Motor neuron (in vitro differentiated cells): ENCODE data around the gene ITPK1. TPM values are rescaled to one million over a fixed set of nuclear protein-coding genes. Genes with fewer than 3 reads are reported as not detected.
"Not testable (repeated sequence)": the region's sequence is repeated elsewhere in the genome, so short reads cannot be mapped to it uniquely, and the experiment has no call there.

ENCODE experiments used
- ATAC-seq, 8 experiments: fragments of 200-7000 bp; cut with Tn5 transposase; replicated peaks in 6 of 8; 2 replicates each; pipeline ENCODE4 v1.8.0; 2021; ENCODE audit warnings: mild to moderate bottlenecking in 8 of 8, moderate library complexity in 8 of 8
- H3K27ac ChIP-seq, 2 donors: fragments of 250-450 bp; sonication (Bioruptor Pico); 2 replicates each; pipeline ENCODE4 v1.9.0; 2021; ENCODE audit warnings: antibody characterized with exemption in 2 of 2, mild to moderate bottlenecking in 2 of 2, moderate library complexity in 1 of 2
- H3K4me1 ChIP-seq, 2 donors: fragments of 250-450 bp; sonication (Bioruptor Pico); replicated peaks in 1 of 2; 2 replicates each; pipeline ENCODE4 v1.6.1; 2021; ENCODE audit warnings: antibody characterized with exemption in 2 of 2, mild to moderate bottlenecking in 2 of 2, moderate library complexity in 1 of 2
- H3K4me3 ChIP-seq, 5 donors: fragments of 250-450 bp; sonication (Bioruptor Pico); 2 replicates each; pipeline ENCODE4 v1.9.0; 2021; ENCODE audit warnings: antibody characterized with exemption in 5 of 5, mild to moderate bottlenecking in 5 of 5, moderate library complexity in 4 of 5
- WGBS, 10 experiments: fragments of 450-650 bp; shearing (Covaris generic); methylation state at CpG; one replicate each; pipeline ENCODE4 v1.0.0; 2022; 5-methylcytosine and 5-hydroxymethylcytosine counted together
- in situ Hi-C, 9 experiments: fragments of 400-800 bp; cut with MboI; loops; one replicate each; pipeline ENCODE4 v1.15.0; 2021; ENCODE audit warnings: low sequenced_read_pairs in 9 of 9, low pct_unique_long_range_greater_than_20kb in 2 of 9; ENCODE audit not compliant: unreplicated experiment in 9 of 9
- total RNA-seq, 8 experiments: library from RNA; unstranded; fragments of 300-600 nt; gene quantifications; 2 replicates each; pipeline versions ENCODE4 v1.2.3 to v1.2.4, GENCODE V29; 2022

The ITPK1 gene
- 10 to 100 TPM; 16.2 to 37.3 (median 22.4) TPM for total RNA-seq

GRCh38 chr14:93115821-93116675, at the start of gene ITPK1:
Gene ITPK1, minus strand, starts transcription at chr14:93115925. Its CDS starts 762 bp downstream, at chr14:93115163.
- H3K4me1 ChIP-seq, result peaks cover 14 to 22% of the 10 kb centered on the region in 2 donors
- peak; percentile 50 to 73 (median 68) for ATAC-seq
- in situ Hi-C loops, result loop anchor here in 4 of 9 experiments (25.0 kb wide), 2 partner anchors 129 to 154 kb away; no protein-coding TSS in a partner anchor
- whole genome bisulfite sequencing, 10 experiments, result 0 to 17% (median 0%) methylated on average over 1 to 6 of the region's 77 CpGs; no CpG with 5 or more reads in 6 of the 10 experiments
- H3K27ac ChIP-seq, result peak within 1 kb of the TSS; percentile 81 to 90
- peak within 1 kb of the TSS; percentile 51 to 88 (median 68) for H3K4me3 ChIP-seq

GRCh38 chr14:93163564-93163963, 47.8 kb upstream of the ITPK1 start:
- ATAC-seq, result no peak
- Histone ChIP-seq H3K4me3 (no peak overlapping the region), H3K4me1 (no peaks in the 10 kb centered on the region), H3K27ac (no peak overlapping the region)
- 48 to 100% (median 75%) methylated on average over 1 to 5 of the region's 5 CpGs; no CpG with 5 or more reads in 1 of the 10 experiments for WGBS, 10 experiments
- in situ Hi-C loops, result no loop called here

- 18 to 90% (median 67%) methylated on average over 1 to 3 of the region's 4 CpGs; no CpG with 5 or more reads in 3 of the 10 experiments for WGBS, 10 experiments
These were observed 45.8 kb upstream of the ITPK1 start for GRCh38 chr14:93161411-93161940.

GRCh38 chr14:93160353-93160801, 44.7 kb upstream of the ITPK1 start:
- WGBS, 10 experiments, result 0 to 100% (median 67%) methylated on average over 1 of the region's 4 CpGs; no CpG with 5 or more reads in 6 of the 10 experiments

More at GRCh38 chr14:93161411-93161940, 45.8 kb upstream of the ITPK1 start:
- ATAC-seq, result peak in 2 of 8 experiments; percentile 14 to 35
- in situ Hi-C loops, result no loop called here
- Histone ChIP-seq H3K27ac (no peak overlapping the region), H3K4me3 (no peak overlapping the region), H3K4me1 (no peaks in the 10 kb centered on the region)

GRCh38 chr14:93159625-93160352, 44.1 kb upstream of the ITPK1 start:
- H3K4me1 ChIP-seq, H3K27ac ChIP-seq, in situ Hi-C loops, H3K4me3 ChIP-seq: not testable (repeated sequence)
- peak in 1 of 8 experiments; percentile 30 for ATAC-seq
- WGBS, 10 experiments, result 61 to 100% (median 81%) methylated on average over 1 to 3 of the region's 5 CpGs; no CpG with 5 or more reads in 2 of the 10 experiments

More at GRCh38 chr14:93160353-93160801, 44.7 kb upstream of the ITPK1 start:
- peak in 3 of 8 experiments; percentile 62 to 78 (median 76) for ATAC-seq
- Histone ChIP-seq H3K27ac (no peak overlapping the region), H3K4me3 (no peak overlapping the region), H3K4me1 (no peaks in the 10 kb centered on the region)
- in situ Hi-C loops, result no loop called here

- H3K4me3 ChIP-seq, in situ Hi-C loops, H3K4me1 ChIP-seq, ATAC-seq, H3K27ac ChIP-seq: not testable (repeated sequence)
- WGBS, 10 experiments, result 50 to 95% methylated on average over 2 to 4 of the region's 7 CpGs; no CpG with 5 or more reads in 8 of the 10 experiments
These were observed 42.6 kb upstream of the ITPK1 start for GRCh38 chr14:93158349-93158748.

- no peak for ATAC-seq
- in situ Hi-C loops, result no loop called here
- WGBS, 10 experiments, result 17 to 94% (median 82%) methylated on average over 1 to 3 of the region's 8 CpGs; no CpG with 5 or more reads in 4 of the 10 experiments
- no peaks in the 10 kb centered on the region for H3K4me1 ChIP-seq
- H3K27ac ChIP-seq, result no peak overlapping the region
- no peak overlapping the region for H3K4me3 ChIP-seq
These were observed 41.1 kb upstream of the ITPK1 start for GRCh38 chr14:93156693-93157369.

- 53 to 100% (median 92%) methylated on average over 1 to 2 of the region's 2 CpGs for WGBS, 10 experiments
- no peak for ATAC-seq
- no peak overlapping the region for H3K27ac ChIP-seq
- H3K4me1 ChIP-seq, result no peaks in the 10 kb centered on the region
- no peak overlapping the region for H3K4me3 ChIP-seq
- in situ Hi-C loops, result no loop called here
These were observed 39.9 kb upstream of the ITPK1 start for GRCh38 chr14:93155667-93156066.

GRCh38 chr14:93153121-93153520, 37.4 kb upstream of the ITPK1 start:
- no peaks in the 10 kb centered on the region for H3K4me1 ChIP-seq
- ATAC-seq, result peak in 1 of 8 experiments; percentile 43
- no peak overlapping the region for H3K27ac ChIP-seq
- no peak overlapping the region for H3K4me3 ChIP-seq
- in situ Hi-C loops, result no loop called here
- WGBS, 10 experiments, result 20 to 100% (median 74%) methylated on average over 1 to 7 of the region's 7 CpGs

GRCh38 chr14:93150227-93151208, 34.8 kb upstream of the ITPK1 start:
- in situ Hi-C loops, result no loop called here
- WGBS, 10 experiments, result 17 to 80% (median 68%) methylated on average over 2 to 10 of the region's 16 CpGs

GRCh38 chr14:93148979-93149378, 33.3 kb upstream of the ITPK1 start:
- Histone ChIP-seq H3K27ac (no peak overlapping the region), H3K4me1 (no peaks in the 10 kb centered on the region), H3K4me3 (no peak overlapping the region)
- in situ Hi-C loops, result loop anchor here in 2 of 9 experiments (25.0 kb wide), 1 partner anchor 187 kb away; no protein-coding TSS in a partner anchor
- 50 to 100% (median 93%) methylated on average over 1 to 7 of the region's 8 CpGs for WGBS, 10 experiments
- no peak for ATAC-seq

More at GRCh38 chr14:93150227-93151208, 34.8 kb upstream of the ITPK1 start:
- Histone ChIP-seq H3K4me1 (no peaks in the 10 kb centered on the region), H3K27ac (no peak overlapping the region), H3K4me3 (no peak overlapping the region)
- peak in 4 of 8 experiments; percentile 40 to 60 (median 44) for ATAC-seq
